H9 (cell line): ENCODE measurements around the gene LAP3. TPM values are rescaled to one million over a fixed set of nuclear protein-coding genes. Genes with fewer than 3 reads are reported as not detected.

Source experiments
- DNase-seq: peaks from one replicate; pipeline ENCODE4 v3.0.0-alpha.2; 2017
- H2AFZ ChIP-seq: one replicate; pipeline ENCODE4 v1.6.1; 2013; ENCODE audit warnings: mild to moderate bottlenecking, low read length, control low read depth, moderate library complexity
- H2AK5ac ChIP-seq: 2 replicates; pipeline ENCODE4 v1.6.1; 2013; ENCODE audit warnings: low read length, control low read depth, mixed read lengths; ENCODE audit not compliant: insufficient read length
- H2BK120ac ChIP-seq: one replicate; pipeline ENCODE4 v1.6.1; 2013; ENCODE audit warnings: low read depth, mild to moderate bottlenecking, low read length, control low read depth, inconsistent platforms; ENCODE audit not compliant: poor library complexity, severe bottlenecking
- H2BK12ac ChIP-seq: 2 replicates; pipeline ENCODE4 v1.6.1; 2013; ENCODE audit warnings: low read length, control low read depth, mixed read lengths, low read depth; ENCODE audit not compliant: insufficient read length
- H2BK15ac ChIP-seq: 2 replicates; pipeline ENCODE4 v1.6.1; 2013; ENCODE audit warnings: low read depth, low read length, control low read depth
- H2BK20ac ChIP-seq: one replicate; pipeline ENCODE4 v1.6.1; 2013; ENCODE audit warnings: low read depth, mild to moderate bottlenecking, low read length, control low read depth, inconsistent platforms; ENCODE audit not compliant: poor library complexity, severe bottlenecking
- H2BK5ac ChIP-seq: 2 replicates; pipeline ENCODE4 v1.6.1; 2013; ENCODE audit warnings: low read length, control low read depth, mixed read lengths; ENCODE audit not compliant: insufficient read length
- H3K14ac ChIP-seq: 2 replicates; pipeline ENCODE4 v1.6.1; 2013; ENCODE audit warnings: low read length, control low read depth; ENCODE audit not compliant: insufficient read depth
- H3K18ac ChIP-seq: 2 replicates; pipeline ENCODE4 v1.6.1; 2013; ENCODE audit warnings: low read depth, mild to moderate bottlenecking, mixed read lengths, low read length, control low read depth; ENCODE audit not compliant: insufficient read length
- H3K23ac ChIP-seq: 2 replicates; pipeline ENCODE4 v1.6.1; 2013; ENCODE audit warnings: low read length, control low read depth, mixed read lengths, low read depth; ENCODE audit not compliant: insufficient read length
- H3K23me2 ChIP-seq: 2 replicates; pipeline ENCODE4 v1.6.1; 2013; ENCODE audit warnings: low read depth, mild to moderate bottlenecking, mixed read lengths, low read length, control low read depth; ENCODE audit not compliant: insufficient read length, poor library complexity, severe bottlenecking
- H3K27ac ChIP-seq: 2 replicates; pipeline ENCODE4 v1.5.1; 2013; ENCODE audit warnings: low read length, control low read depth, mixed read lengths, low read depth; ENCODE audit not compliant: insufficient read length
- H3K27me3 ChIP-seq: 2 replicates; pipeline ENCODE4 v1.6.1; 2013; ENCODE audit warnings: low read length, control low read depth, inconsistent platforms; ENCODE audit not compliant: insufficient read depth
- H3K4ac ChIP-seq: 2 replicates; pipeline ENCODE4 v1.6.1; 2013; ENCODE audit warnings: low read depth, mild to moderate bottlenecking, control low read depth, inconsistent platforms, low read length, moderate library complexity
- H3K4me1 ChIP-seq: 2 replicates; pipeline ENCODE4 v1.6.1; 2013; ENCODE audit warnings: low read length, control low read depth, inconsistent platforms; ENCODE audit not compliant: insufficient read depth
- H3K4me2 ChIP-seq: 2 replicates; pipeline ENCODE4 v1.6.1; 2013; ENCODE audit warnings: low read length, control low read depth, mixed read lengths; ENCODE audit not compliant: insufficient read length, insufficient read depth
- H3K56ac ChIP-seq: 2 replicates; pipeline ENCODE4 v1.6.1; 2013; ENCODE audit warnings: low read depth, mild to moderate bottlenecking, mixed read lengths, low read length, control low read depth; ENCODE audit not compliant: insufficient read length
- H3K79me1 ChIP-seq: 2 replicates; pipeline ENCODE4 v1.6.1; 2013; ENCODE audit warnings: low read depth, mild to moderate bottlenecking, moderate library complexity, low read length, control low read depth, inconsistent platforms; ENCODE audit not compliant: insufficient read depth, poor library complexity, severe bottlenecking
- H3K79me2 ChIP-seq: 2 replicates; pipeline ENCODE4 v1.6.1; 2013; ENCODE audit warnings: low read length, control low read depth, inconsistent platforms; ENCODE audit not compliant: insufficient read depth
- H3K9ac ChIP-seq: 2 replicates; pipeline ENCODE4 v1.6.1; 2013; ENCODE audit warnings: low read length, control low read depth, mixed read lengths; ENCODE audit not compliant: insufficient read length; ENCODE audit errors: extremely low read depth
- H3K9me3 ChIP-seq: one replicate; pipeline ENCODE4 v1.6.1; 2013; ENCODE audit warnings: low read depth, low read length, inconsistent platforms; ENCODE audit not compliant: control insufficient read depth
- H3T11ph ChIP-seq: one replicate; pipeline ENCODE4 v1.6.1; 2013; ENCODE audit warnings: mild to moderate bottlenecking, low read length, control low read depth, inconsistent platforms
- H4K20me1 ChIP-seq: one replicate; pipeline ENCODE4 v1.6.1; 2013; ENCODE audit not compliant: control insufficient read depth, insufficient read length, insufficient read depth
- H4K5ac ChIP-seq: 2 replicates; pipeline ENCODE4 v1.6.1; 2013; ENCODE audit warnings: low read depth, mild to moderate bottlenecking, mixed read lengths, low read length, control low read depth; ENCODE audit not compliant: insufficient read length
- H4K8ac ChIP-seq: replicated peaks from 2 replicates; pipeline ENCODE4 v1.6.1; 2013; ENCODE audit warnings: low read length, control low read depth, mixed read lengths, low read depth; ENCODE audit not compliant: insufficient read length
- H4K91ac ChIP-seq: 2 replicates; pipeline ENCODE4 v1.6.1; 2013; ENCODE audit warnings: low read depth, mild to moderate bottlenecking, moderate library complexity, mixed read lengths, low read length, control low read depth; ENCODE audit not compliant: insufficient read length
- H3K27ac Mint-ChIP-seq, 3 experiments: 2 replicates in 2 of 3; 3 replicates in 1 of 3; pipeline ENCODE4 v1.8.0; 2020 to 2021; ENCODE audit warnings: mixed read lengths in 3 of 3, mild to moderate bottlenecking in 1 of 3, moderate library complexity in 1 of 3
- H3K27me3 Mint-ChIP-seq: 2 replicates; pipeline ENCODE4 v1.8.0; 2021; ENCODE audit warnings: low read depth, mild to moderate bottlenecking, moderate library complexity, mixed read lengths
- H3K36me3 Mint-ChIP-seq, 3 experiments: 2 replicates in 2 of 3; 3 replicates in 1 of 3; pipeline ENCODE4 v1.8.0; 2020 to 2021; ENCODE audit warnings: low read depth in 3 of 3, mixed read lengths in 3 of 3; ENCODE audit not compliant: insufficient read depth in 1 of 3
- H3K4me1 Mint-ChIP-seq, 2 experiments: 2 replicates each; pipeline ENCODE4 v1.8.0; 2020; ENCODE audit warnings: mixed read lengths in 2 of 2
- H3K4me3 Mint-ChIP-seq, 2 experiments: 2 replicates in 1 of 2; 3 replicates in 1 of 2; pipeline ENCODE4 v1.8.0; 2020 to 2021; ENCODE audit warnings: mild to moderate bottlenecking in 2 of 2, mixed read lengths in 2 of 2, moderate library complexity in 1 of 2
- H3K9me3 Mint-ChIP-seq, 2 experiments: 2 replicates in 1 of 2; 3 replicates in 1 of 2; pipeline ENCODE4 v1.8.0; 2020; ENCODE audit warnings: mild to moderate bottlenecking in 2 of 2, mixed read lengths in 2 of 2, moderate library complexity in 1 of 2
- CTCF ChIP-seq: fragments of 200-600 bp; sonication (generic); conservative IDR thresholded peaks from 3 replicates; pipeline ENCODE4 v1.8.0; 2021; ENCODE audit warnings: antibody characterized with exemption, mild to moderate bottlenecking
- WGBS: extraction: QIAGEN DNeasy Blood & Tissue Kit; methylation state at CpG from one replicate; pipeline ENCODE4 v1.1.7; 2013; ENCODE audit warnings: missing lambda C conversion rate, low lambda C conversion rate, mixed read lengths; ENCODE audit not compliant: insufficient read length; ENCODE audit errors: extremely low coverage; 5-methylcytosine and 5-hydroxymethylcytosine counted together
- total RNA-seq: library from RNA; stranded (reverse); gene quantifications from 2 replicates; pipeline ENCODE4 v1.2.1, GENCODE V29; 2021

LAP3 gene
- total RNA-seq, 1 experiment from 2014 or later: 53.2 TPM

GRCh38 chr4:17552427-17552826 is 24.6 kb upstream of the LAP3 start:
- no peak overlapping the region for H3K27ac ChIP-seq
- H3K9ac ChIP-seq: no peak overlapping the region
- H3K23ac ChIP-seq: no peak overlapping the region
- no peaks in the 10 kb centered on the region for H3K4me1 ChIP-seq
- no peak overlapping the region for H3K4me2 ChIP-seq
- H4K8ac ChIP-seq: no peak overlapping the region
- no peaks in the 10 kb centered on the region for H3K27me3 ChIP-seq
- H2BK20ac ChIP-seq: no peak overlapping the region
- no peak for DNase-seq
- no peak overlapping the region for H3K4ac ChIP-seq
- no peaks in the 10 kb centered on the region for H3K79me2 ChIP-seq
- H3K18ac ChIP-seq: no peak overlapping the region
- H3K14ac ChIP-seq: no peak overlapping the region
- no peaks in the 10 kb centered on the region for H3K79me1 ChIP-seq
- no peak overlapping the region for H3K27ac Mint-ChIP-seq
- H3K9me3 Mint-ChIP-seq: no peaks in the 10 kb centered on the region
- no CpG with 5 or more reads among the region's 5 CpGs for WGBS
- H3K36me3 Mint-ChIP-seq: no peaks in the 10 kb centered on the region
- H3K4me1 Mint-ChIP-seq: no peaks in the 10 kb centered on the region
- no peak overlapping the region for H4K5ac ChIP-seq
- no peak overlapping the region for H2BK15ac ChIP-seq
- no peak overlapping the region for H2AK5ac ChIP-seq
- H3K9me3 ChIP-seq: no peaks in the 10 kb centered on the region
- no peak overlapping the region for H2BK5ac ChIP-seq
- H4K91ac ChIP-seq: no peak overlapping the region
- no peak overlapping the region for H3K4me3 Mint-ChIP-seq
- H3K23me2 ChIP-seq: no peaks in the 10 kb centered on the region
- no peak overlapping the region for H3K56ac ChIP-seq
- H3T11ph ChIP-seq: no peak overlapping the region
- peaks cover 31% of the 10 kb centered on the region for H3K27me3 Mint-ChIP-seq
- no peak overlapping the region for H2BK120ac ChIP-seq
- H2AFZ ChIP-seq: no peak overlapping the region
- H4K20me1 ChIP-seq: no peaks in the 10 kb centered on the region
- no peak overlapping the region for H2BK12ac ChIP-seq
- no peak for TF ChIP-seq CTCF
